ENCODE data around the gene PIPOX. TPM values are rescaled to one million over a fixed set of nuclear protein-coding genes. Genes with fewer than 3 reads are reported as not detected.

Gene PIPOX
- total and polyA plus RNA-seq, 8 donors: 1.1 to 3.3 (median 2.2) TPM

GRCh38 chr17:29010586-29010985, 32.4 kb upstream of the PIPOX start:
- H3K27ac ChIP-seq: no peak overlapping the region
- intact Hi-C loops (cut with DNase I): no loop called here
- no peak for TF ChIP-seq CTCF (IDR thresholded peaks at IDR 0.05)
- H3K4me1 ChIP-seq: peaks cover 0 to 7% of the 10 kb centered on the region in 2 donors
- H3K36me3 ChIP-seq: no peaks in the 10 kb centered on the region
- no peaks in the 10 kb centered on the region for H3K9me3 ChIP-seq
- no peak overlapping the region for H3K4me3 ChIP-seq
- H3K27me3 ChIP-seq: peaks cover 9 to 69% of the 10 kb centered on the region in 2 donors
- ATAC-seq (no peak), DNase-seq (no peak)

- intact Hi-C loops (cut with DNase I): no loop called here
- DNase-seq: no peak
- ATAC-seq: no peak
- Histone ChIP-seq H3K27me3 (peaks cover 0 to 69% of the 10 kb centered on the region in 2 donors), H3K27ac (no peak overlapping the region), H3K4me3 (no peak overlapping the region), H3K9me3 (no peaks in the 10 kb centered on the region), H3K36me3 (no peaks in the 10 kb centered on the region), H3K4me1 (no peaks in the 10 kb centered on the region)
- TF ChIP-seq CTCF (IDR thresholded peaks at IDR 0.05): no peak
Observed at GRCh38 chr17:29012535-29012934, 30.4 kb upstream of the PIPOX start.

DNA sequence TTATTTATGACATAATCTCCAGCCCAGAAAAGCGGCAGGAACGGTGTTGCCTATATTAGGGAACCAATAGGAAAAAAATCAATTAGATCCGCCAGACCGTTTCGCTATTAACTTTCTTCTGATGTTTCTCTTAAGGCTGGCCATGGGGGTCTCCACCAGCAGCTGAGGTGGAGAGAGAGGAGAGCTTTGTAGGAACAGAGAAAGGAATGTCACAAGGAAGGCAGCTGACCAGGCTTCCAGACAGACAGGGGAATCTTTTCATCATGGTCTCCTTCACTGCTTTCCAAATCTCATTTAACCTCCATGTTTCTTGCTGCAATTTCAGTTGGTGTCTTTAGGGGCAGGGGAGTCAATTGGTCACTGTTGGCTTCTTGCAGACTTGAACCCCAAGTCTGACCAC, 28.2 kb upstream of the PIPOX start:
- peaks cover 0 to 4% of the 10 kb centered on the region in 2 donors for H3K4me1 ChIP-seq

DNA sequence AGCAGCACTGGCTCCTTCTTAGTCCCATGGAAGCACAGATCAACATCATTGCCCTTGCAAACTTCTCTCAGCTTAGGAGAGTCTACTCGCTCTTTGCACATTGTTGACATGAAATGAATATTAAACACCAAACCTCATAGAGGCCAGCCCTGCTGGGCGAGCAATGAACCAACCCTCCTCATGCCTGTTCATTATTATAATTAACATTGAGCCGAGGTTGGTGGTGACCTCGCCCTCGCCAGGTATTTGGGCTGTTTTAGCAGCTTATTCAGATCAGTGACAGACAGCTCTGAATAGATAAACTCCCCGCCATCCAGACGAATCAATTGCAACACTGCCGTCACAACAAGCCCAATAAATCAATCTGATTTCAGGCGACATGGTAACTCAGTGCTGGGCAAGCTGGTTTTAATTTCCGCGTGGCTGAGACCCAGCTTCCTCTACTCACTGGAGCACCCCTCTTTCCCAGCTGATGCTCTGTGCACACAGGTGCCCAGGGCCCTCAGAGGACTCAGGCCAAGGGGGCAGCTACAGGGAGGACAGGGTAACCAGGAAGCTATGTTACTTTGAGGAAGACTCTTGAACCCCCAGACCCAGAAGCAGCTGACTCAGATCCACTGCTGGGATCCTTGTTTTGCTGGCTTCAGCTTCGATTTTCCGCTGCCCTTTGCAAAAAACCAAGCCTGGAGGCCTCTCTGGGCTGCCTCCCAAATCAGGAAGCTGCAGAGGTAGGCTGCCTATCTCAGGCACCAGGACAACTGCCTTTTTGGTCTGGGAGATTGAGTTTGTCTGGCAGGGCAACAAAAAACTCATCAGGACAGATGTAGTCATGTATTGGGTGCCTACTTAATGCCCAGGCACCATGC, 26.4 kb upstream of the PIPOX start:
- no peak for DNase-seq
- H3K9me3 ChIP-seq: no peaks in the 10 kb centered on the region
- TF ChIP-seq CTCF (IDR thresholded peaks at IDR 0.05): no peak
- H3K36me3 ChIP-seq: no peaks in the 10 kb centered on the region
- H3K27ac ChIP-seq: no peak overlapping the region
- peaks cover 0 to 8% of the 10 kb centered on the region in 2 donors for H3K4me1 ChIP-seq
- H3K27me3 ChIP-seq: peaks cover 21 to 69% of the 10 kb centered on the region in 2 donors
- intact Hi-C loops (cut with DNase I): no loop called here
- no peak overlapping the region for H3K4me3 ChIP-seq
- no peak for ATAC-seq

More for the DNA sequence above, 28.2 kb upstream of the PIPOX start:
- H3K36me3 ChIP-seq: no peaks in the 10 kb centered on the region
- ATAC-seq: no peak
- H3K27me3 ChIP-seq: peaks cover 10 to 69% of the 10 kb centered on the region in 2 donors
- TF ChIP-seq CTCF (IDR thresholded peaks at IDR 0.05): no peak
- no peak for DNase-seq
- H3K27ac ChIP-seq: no peak overlapping the region
- intact Hi-C loops (cut with DNase I): no loop called here
- no peak overlapping the region for H3K4me3 ChIP-seq
- no peaks in the 10 kb centered on the region for H3K9me3 ChIP-seq

DNA sequence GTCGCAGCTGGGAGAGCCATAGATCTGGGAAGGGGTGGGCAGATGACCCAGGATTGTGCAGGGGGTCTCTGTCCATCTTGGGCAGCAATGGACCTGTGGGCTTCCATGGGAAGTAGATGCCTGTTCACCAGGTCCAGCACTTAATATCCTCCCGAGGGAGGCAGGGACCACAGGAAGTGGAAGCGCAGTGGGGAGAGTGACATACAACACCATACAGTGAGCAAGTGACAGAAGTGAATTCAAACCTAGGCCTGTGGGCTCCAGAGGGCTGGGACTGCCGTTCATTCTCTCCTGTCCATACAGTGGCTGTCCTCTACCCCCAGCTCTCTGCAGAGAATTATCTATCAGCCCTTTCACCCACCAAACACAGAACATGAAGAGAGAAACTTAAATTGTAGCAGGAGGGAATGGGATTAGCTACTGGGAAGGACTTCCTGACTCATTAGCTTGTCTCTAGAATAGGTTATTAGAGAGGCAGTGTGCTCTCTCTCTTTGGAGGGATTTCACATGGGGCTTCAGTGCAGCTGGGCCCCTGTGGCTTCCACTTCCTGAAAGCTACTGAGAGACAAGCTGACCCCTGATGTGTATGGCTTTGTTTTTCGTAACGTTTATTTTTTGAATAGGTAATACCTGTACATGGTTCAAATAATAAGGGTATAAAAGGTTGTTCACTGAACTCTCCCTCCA, 24.0 kb upstream of the PIPOX start:
- ATAC-seq: no peak
- no peak for TF ChIP-seq CTCF (IDR thresholded peaks at IDR 0.05)
- Histone ChIP-seq H3K9me3 (no peaks in the 10 kb centered on the region), H3K27ac (no peak overlapping the region), H3K4me3 (no peak overlapping the region), H3K36me3 (no peaks in the 10 kb centered on the region), H3K27me3 (peaks cover 21 to 82% of the 10 kb centered on the region in 2 donors), H3K4me1 (peaks cover 0 to 8% of the 10 kb centered on the region in 2 donors)
- intact Hi-C loops (cut with DNase I): no loop called here
- DNase-seq: no peak

All from left lung (tissue), 10 donors.